HepG2 (cell line): ENCODE results near the gene ENG. TPM values are rescaled to one million over a fixed set of nuclear protein-coding genes. Genes with fewer than 3 reads are reported as not detected.

Source experiments
- ATAC-seq: fragments of 200-7000 bp; cut with Tn5 transposase; 3 replicates; pipeline ENCODE4 v1.9.1; 2020; ENCODE audit warnings: mild to moderate bottlenecking, moderate library complexity
- BruUV-seq: library from RNA; stranded (reverse); fragments of 400-500 nt; replicated peaks from 2 replicates; lab custom pipeline; 2021; lab: Mats Ljungman, UMichigan
- CTCF ChIA-PET: fragments of 300-600 bp; formaldehyde crosslinking; extraction: SDS; loops from one replicate; lab custom pipeline; 2021; ENCODE audit warnings: low total read pairs, inconsistent platforms, low intra/inter-chr PET ratio; lab: Yijun Ruan, JAX
- POLR2A ChIA-PET: fragments of 350-600 bp; sonication (Branson Sonifier 250); formaldehyde crosslinking; loops from one replicate; lab custom pipeline; 2020; ENCODE audit warnings: antibody characterized with exemption, inconsistent platforms; lab: Yijun Ruan, JAX
- DNase-seq: peaks from one replicate; pipeline ENCODE4 v3.0.0-alpha.2; 2015; ENCODE audit warnings: low spot score
- FAIRE-seq: peaks from 3 replicates; lab custom pipeline; 2011; peaks lifted over from hg19 to GRCh38; lab: Jason Lieb, UNC
- H2AFZ ChIP-seq: one replicate; pipeline ENCODE4 v1.6.1; 2011; ENCODE audit warnings: low read length, inconsistent platforms
- H3K27ac ChIP-seq: fragments of 300-600 bp; 3 replicates; pipeline ENCODE4 v1.8.0; 2011; ENCODE audit warnings: mixed run types, mild to moderate bottlenecking, mixed read lengths, low read length, inconsistent platforms; ENCODE audit not compliant: insufficient read depth; ENCODE audit errors: extremely low read length
- H3K27me3 ChIP-seq, 2 experiments: fragments of 200-600 bp in 1 of 2; 2 replicates in 1 of 2; 3 replicates in 1 of 2; pipeline versions ENCODE4 v1.6.0 to v1.8.0; 2011; ENCODE audit warnings: low read length in 2 of 2, mild to moderate bottlenecking in 2 of 2, moderate library complexity in 2 of 2, inconsistent platforms in 1 of 2; ENCODE audit not compliant: insufficient read depth in 2 of 2, control insufficient read depth in 1 of 2
- H3K36me3 ChIP-seq, 2 experiments: fragments of 200-600 bp in 1 of 2; replicated peaks in 1 of 2; 2 replicates in 1 of 2; 3 replicates in 1 of 2; pipeline versions ENCODE4 v1.5.1 to v1.8.0; 2011; ENCODE audit warnings: low read length in 2 of 2, inconsistent platforms in 1 of 2; ENCODE audit not compliant: insufficient read depth in 2 of 2, control insufficient read depth in 1 of 2
- H3K4me1 ChIP-seq: 2 replicates; pipeline ENCODE4 v1.5.1; 2012; ENCODE audit warnings: low read length, inconsistent platforms; ENCODE audit not compliant: insufficient read depth
- H3K4me2 ChIP-seq: 2 replicates; pipeline ENCODE4 v1.6.0; 2011; ENCODE audit warnings: low read depth, low read length, inconsistent platforms
- H3K4me3 ChIP-seq, 3 experiments: fragments of 200-600 bp in 1 of 3; sonication (generic), shearing (Covaris generic) in 1 of 3; replicated peaks in 1 of 3; 2 replicates each; pipeline ENCODE4 v1.5.1; 2011 to 2016; ENCODE audit warnings: low read length in 3 of 3, inconsistent platforms in 2 of 3, low read depth in 2 of 3, mild to moderate bottlenecking in 2 of 3, control low read depth in 1 of 3, mixed read lengths in 1 of 3; ENCODE audit not compliant: insufficient read depth in 1 of 3
- H3K79me2 ChIP-seq: one replicate; pipeline ENCODE4 v1.6.1; 2011; ENCODE audit warnings: low read length, inconsistent platforms; ENCODE audit not compliant: insufficient read depth
- H3K9ac ChIP-seq: 2 replicates; pipeline ENCODE4 v1.6.0; 2011; ENCODE audit warnings: mild to moderate bottlenecking, low read depth, low read length, inconsistent platforms; ENCODE audit not compliant: insufficient read depth
- H3K9me3 ChIP-seq: 2 replicates; pipeline ENCODE4 v1.5.1; 2012; ENCODE audit warnings: mild to moderate bottlenecking, low read length
- H4K20me1 ChIP-seq: 2 replicates; pipeline ENCODE4 v1.6.0; 2011; ENCODE audit warnings: inconsistent platforms, mild to moderate bottlenecking, low read length, moderate library complexity; ENCODE audit not compliant: insufficient read depth
- CSRNP1 ChIP-seq: sonication (generic); formaldehyde crosslinking; IDR thresholded peaks from 2 replicates; pipeline ENCODE4 v1.8.1; 2023; ENCODE audit warnings: mild to moderate bottlenecking, missing genetic modification reagents
- EP300 ChIP-seq, 3 experiments: sonication (generic) in 1 of 3; formaldehyde crosslinking in 1 of 3; IDR thresholded peaks; 2 replicates each; pipeline versions ENCODE4 v1.5.1 to v1.6.1; 2011 to 2020; ENCODE audit warnings: low read depth in 2 of 3, low read length in 2 of 3, borderline replicate concordance in 1 of 3, improper control_type of control experiment in 1 of 3, mild to moderate bottlenecking in 1 of 3, missing genetic modification reagents in 1 of 3, moderate library complexity in 1 of 3
- SIX4 ChIP-seq: sonication (generic); formaldehyde crosslinking; IDR thresholded peaks from 2 replicates; pipeline ENCODE4 v1.4.0; 2020; ENCODE audit warnings: missing genetic modification reagents
- THYN1 ChIP-seq: sonication (generic); formaldehyde crosslinking; IDR thresholded peaks from 2 replicates; pipeline ENCODE4 v1.8.1; 2023; ENCODE audit warnings: low read depth, mild to moderate bottlenecking, moderate library complexity, missing genetic modification reagents, borderline replicate concordance
- ZMYM3 ChIP-seq: sonication (generic); formaldehyde crosslinking; IDR thresholded peaks from 2 replicates; pipeline ENCODE4 v1.5.1; 2020; ENCODE audit warnings: mild to moderate bottlenecking, missing genetic modification reagents
- WGBS: methylation state at CpG from one replicate; pipeline ENCODE4 v1.1.6; 2017; ENCODE audit warnings: low lambda C conversion rate; 5-methylcytosine and 5-hydroxymethylcytosine counted together
- in situ Hi-C: cut with HindIII; loops from 2 replicates; pipeline ENCODE4 v1.10.0; 2017; ENCODE audit warnings: low pct_unique_long_range_greater_than_20kb; ENCODE audit not compliant: extremely low pct_ligation_motif_present
- intact Hi-C: fragments of 100-400 bp; cut with micrococcal nuclease; formaldehyde crosslinking; loops from one replicate; pipeline ENCODE4 v1.10.0; 2022; ENCODE audit not compliant: unreplicated experiment
- polyA plus RNA-seq, 8 experiments: library from polyadenylated mRNA; depleted of rRNA in 3 of 8; stranded (reverse) in 7 of 8; unstranded in 1 of 8; fragments of >200 nt; fragmentation: Illumina TruSeq in 4 of 8; extraction: Trizol in 4 of 8; gene quantifications; 2 replicates each; pipeline versions ENCODE4 v1.2.1 to v1.2.3, GENCODE V29; 2011 to 2016; ENCODE audit warnings: low read depth in 4 of 8, missing spikeins in 1 of 8, mixed read lengths in 1 of 8; ENCODE audit not compliant: insufficient read depth in 1 of 8
- total RNA-seq, 5 experiments: library from RNA; depleted of rRNA; stranded (reverse); fragments of >200 nt; fragmentation: Illumina TruSeq; extraction: Trizol; gene quantifications; 2 replicates each; pipeline ENCODE4 v1.2.3, GENCODE V29; 2016; ENCODE audit warnings: low read depth in 1 of 5

ENG gene
- total and polyA plus RNA-seq, 2 of the 13 experiments (the other 11 are each of a cell fraction or from before 2014, with no cell fraction given), result 0.02 to 1.1 TPM

GRCh38 chr9:127862075-127863011 is 7.9 kb upstream of the ENG start (continued):
- TF ChIP-seq EP300 (IDR thresholded peaks at IDR 0.05; ENCODE audit: low read depth in 2 of 2, low read length in 2 of 2), result peak in 1 of 2 experiments; percentile 33; a peak in 1 of 4 replicates
- no peak for TF ChIP-seq EP300 (CRISPR knock-in tag; IDR thresholded peaks at IDR 0.05; ENCODE audit: borderline replicate concordance)
- TF ChIP-seq THYN1, result no peak
- no peak for TF ChIP-seq CSRNP1

GRCh38 chr9:127860779-127861178 is 6.3 kb upstream of the ENG start:
- 83% methylated on average over 11 of the region's 11 CpGs for WGBS
- peak; percentile 56 for TF ChIP-seq ZMYM3 (CRISPR knock-in tag)
- no peak for TF ChIP-seq SIX4 (CRISPR knock-in tag)
- no peak overlapping the region for H2AFZ ChIP-seq
- H3K27ac ChIP-seq, result no peak overlapping the region
- H3K4me1 ChIP-seq, result peaks cover 80% of the 10 kb centered on the region
- FAIRE-seq (no peak), ATAC-seq (no peak), DNase-seq (no peak)
- intact Hi-C loops, result no loop called here
- H3K9me3 ChIP-seq, result no peaks in the 10 kb centered on the region
- BruUV-seq, result no TSS peak
- no peaks in the 10 kb centered on the region for H3K79me2 ChIP-seq
- POLR2A ChIA-PET, result no interaction called here
- H3K9ac ChIP-seq, result no peak overlapping the region
- in situ Hi-C loops, result no loop called here
- H3K36me3 ChIP-seq, result no peaks in the 10 kb centered on the region
- H3K27me3 ChIP-seq, result no peaks in the 10 kb centered on the region
- H4K20me1 ChIP-seq, result no peaks in the 10 kb centered on the region
- no peak overlapping the region for H3K4me2 ChIP-seq
- no peak overlapping the region for H3K4me3 ChIP-seq
- CTCF ChIA-PET, result no interaction called here
